ENCODE data around the gene OTOF.

OTOF gene

GRCh38 chr2:26457251-26457666 is 20.7 kb downstream of the OTOF start:
- no peak for DNase-seq (ENCODE audit: low read depth, low spot score)
- no peak overlapping the region for H3K4me3 ChIP-seq (ENCODE audit: low read length)

GRCh38 chr2:26456440-26457250 is 21.3 kb downstream of the OTOF start:
- DNase-seq (ENCODE audit: low read depth, low spot score): no peak
- H3K4me3 ChIP-seq (ENCODE audit: low read length): no peak overlapping the region

- no peak overlapping the region for H3K4me3 ChIP-seq (ENCODE audit: low read length)
- no peak for DNase-seq (ENCODE audit: low read depth, low spot score)
These were observed 22.1 kb downstream of the OTOF start for GRCh38 chr2:26455670-26456439.

GRCh38 chr2:26455037-26455669 is 22.8 kb downstream of the OTOF start:
- H3K4me3 ChIP-seq (ENCODE audit: low read length): no peak overlapping the region
- DNase-seq (ENCODE audit: low read depth, low spot score): no peak

GRCh38 chr2:26454561-26455001 is 23.3 kb downstream of the OTOF start:
- no peak for DNase-seq (ENCODE audit: low read depth, low spot score)
- no peak overlapping the region for H3K4me3 ChIP-seq (ENCODE audit: low read length)

GRCh38 chr2:26453421-26454329 is 24.2 kb downstream of the OTOF start:
- no peak for DNase-seq (ENCODE audit: low read depth, low spot score)
- H3K4me3 ChIP-seq (ENCODE audit: low read length): no peak overlapping the region

- no peak overlapping the region for H3K4me3 ChIP-seq (ENCODE audit: low read length)
- DNase-seq (ENCODE audit: low read depth, low spot score): no peak
These were observed 26.2 kb downstream of the OTOF start for GRCh38 chr2:26451700-26452099.

- no peak for DNase-seq (ENCODE audit: low read depth, low spot score)
- H3K4me3 ChIP-seq (ENCODE audit: low read length): no peak overlapping the region
These were observed 27.8 kb downstream of the OTOF start for GRCh38 chr2:26450031-26450635.

- H3K4me3 ChIP-seq (ENCODE audit: low read length): no peak overlapping the region
- DNase-seq (ENCODE audit: low read depth, low spot score): no peak
These were observed 28.5 kb downstream of the OTOF start for GRCh38 chr2:26449278-26450030.

- H3K4me3 ChIP-seq (ENCODE audit: low read length): no peak overlapping the region
- no peak for DNase-seq (ENCODE audit: low read depth, low spot score)
These were observed 29.3 kb downstream of the OTOF start for GRCh38 chr2:26448651-26449050.

- H3K4me3 ChIP-seq (ENCODE audit: low read length): no peak overlapping the region
- no peak for DNase-seq (ENCODE audit: low read depth, low spot score)
These were observed 33.7 kb downstream of the OTOF start for GRCh38 chr2:26444236-26444635.

GRCh38 chr2:26442707-26443106 is 35.2 kb downstream of the OTOF start:
- DNase-seq (ENCODE audit: low read depth, low spot score): no peak
- H3K4me3 ChIP-seq (ENCODE audit: low read length): no peak overlapping the region

- no peak overlapping the region for H3K4me3 ChIP-seq (ENCODE audit: low read length)
- no peak for DNase-seq (ENCODE audit: low read depth, low spot score)
These were observed 35.6 kb downstream of the OTOF start for GRCh38 chr2:26442301-26442700.

- no peak overlapping the region for H3K4me3 ChIP-seq (ENCODE audit: low read length)
- DNase-seq (ENCODE audit: low read depth, low spot score): no peak
These were observed 39.0 kb downstream of the OTOF start for GRCh38 chr2:26438926-26439325.

- no peak overlapping the region for H3K4me3 ChIP-seq (ENCODE audit: low read length)
- DNase-seq (ENCODE audit: low read depth, low spot score): no peak
These were observed 39.4 kb downstream of the OTOF start for GRCh38 chr2:26438526-26438925.

GRCh38 chr2:26435106-26435505 is 42.8 kb downstream of the OTOF start:
- no peak for DNase-seq (ENCODE audit: low read depth, low spot score)
- no peak overlapping the region for H3K4me3 ChIP-seq (ENCODE audit: low read length)

GRCh38 chr2:26432859-26433258 is 45.1 kb downstream of the OTOF start:
- no peak for DNase-seq (ENCODE audit: low read depth, low spot score)
- H3K4me3 ChIP-seq (ENCODE audit: low read length): no peak overlapping the region

- no peak overlapping the region for H3K4me3 ChIP-seq (ENCODE audit: low read length)
- DNase-seq (ENCODE audit: low read depth, low spot score): no peak
These were observed 45.6 kb downstream of the OTOF start for GRCh38 chr2:26432363-26432762.
